ENCODE results near the gene SMARCAL1. TPM values are rescaled to one million over a fixed set of nuclear protein-coding genes. Genes with fewer than 3 reads are reported as not detected.

The SMARCAL1 gene
- polyA plus RNA-seq, 1 donor from 2014 or later, result 7.5 TPM

DNA sequence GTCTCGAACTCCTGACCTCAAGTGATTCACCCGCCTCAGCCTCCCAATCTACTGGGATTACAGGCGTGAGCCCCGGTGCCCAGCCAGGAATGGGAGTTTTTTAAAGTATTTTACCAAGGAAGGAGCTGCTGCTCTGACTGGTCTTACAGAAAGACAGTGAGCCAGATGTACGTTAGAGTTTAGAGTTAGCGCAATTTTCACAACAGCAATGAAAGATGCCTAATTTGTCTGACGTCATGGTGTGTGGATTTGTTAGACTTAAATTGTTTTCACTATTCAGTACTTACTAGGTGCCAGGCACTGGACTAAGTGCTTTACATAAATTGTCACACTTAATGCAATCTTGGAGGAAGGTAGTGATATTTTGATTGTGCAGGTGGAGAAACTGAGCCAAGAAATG is 74.0 kb downstream of the SMARCAL1 start:
- Histone ChIP-seq H3K27me3 (ENCODE audit: insufficient read depth, low read depth, low read length) (no peaks in the 10 kb centered on the region), H3K79me2 (replicated peaks; ENCODE audit: insufficient read depth, low read length) (no peaks in the 10 kb centered on the region), H3K4me2 (ENCODE audit: low read length) (no peak overlapping the region), H4K20me1 (ENCODE audit: insufficient read depth) (no peaks in the 10 kb centered on the region), H3K4me3 (ENCODE audit: low read length) (no peak overlapping the region), H2AFZ (ENCODE audit: low read depth, low read length) (no peak overlapping the region), H3K9me3 (ENCODE audit: low read length) (no peaks in the 10 kb centered on the region), H3K36me3 (ENCODE audit: insufficient read depth, low read length) (no peaks in the 10 kb centered on the region), H3K9ac (ENCODE audit: low read length) (no peak overlapping the region), H3F3A (ENCODE audit: insufficient read depth, low read length, poor library complexity, severe bottlenecking) (no peaks in the 10 kb centered on the region), H3K27ac (ENCODE audit: low read length) (no peak overlapping the region), H3K9me2 (ENCODE audit: insufficient read depth, low read length) (no peaks in the 10 kb centered on the region)
- no peak for TF ChIP-seq MXI1 (conservative IDR thresholded peaks at IDR 0.05; ENCODE audit: poor library complexity, severe bottlenecking)
- TF ChIP-seq TAF1 (IDR thresholded peaks at IDR 0.05; ENCODE audit: low read depth), result no peak
- TF ChIP-seq EZH2 (IDR thresholded peaks at IDR 0.05; ENCODE audit: borderline replicate concordance, insufficient read depth, low read length, poor library complexity, severe bottlenecking), result no peak
- TF ChIP-seq, protein P1, sequence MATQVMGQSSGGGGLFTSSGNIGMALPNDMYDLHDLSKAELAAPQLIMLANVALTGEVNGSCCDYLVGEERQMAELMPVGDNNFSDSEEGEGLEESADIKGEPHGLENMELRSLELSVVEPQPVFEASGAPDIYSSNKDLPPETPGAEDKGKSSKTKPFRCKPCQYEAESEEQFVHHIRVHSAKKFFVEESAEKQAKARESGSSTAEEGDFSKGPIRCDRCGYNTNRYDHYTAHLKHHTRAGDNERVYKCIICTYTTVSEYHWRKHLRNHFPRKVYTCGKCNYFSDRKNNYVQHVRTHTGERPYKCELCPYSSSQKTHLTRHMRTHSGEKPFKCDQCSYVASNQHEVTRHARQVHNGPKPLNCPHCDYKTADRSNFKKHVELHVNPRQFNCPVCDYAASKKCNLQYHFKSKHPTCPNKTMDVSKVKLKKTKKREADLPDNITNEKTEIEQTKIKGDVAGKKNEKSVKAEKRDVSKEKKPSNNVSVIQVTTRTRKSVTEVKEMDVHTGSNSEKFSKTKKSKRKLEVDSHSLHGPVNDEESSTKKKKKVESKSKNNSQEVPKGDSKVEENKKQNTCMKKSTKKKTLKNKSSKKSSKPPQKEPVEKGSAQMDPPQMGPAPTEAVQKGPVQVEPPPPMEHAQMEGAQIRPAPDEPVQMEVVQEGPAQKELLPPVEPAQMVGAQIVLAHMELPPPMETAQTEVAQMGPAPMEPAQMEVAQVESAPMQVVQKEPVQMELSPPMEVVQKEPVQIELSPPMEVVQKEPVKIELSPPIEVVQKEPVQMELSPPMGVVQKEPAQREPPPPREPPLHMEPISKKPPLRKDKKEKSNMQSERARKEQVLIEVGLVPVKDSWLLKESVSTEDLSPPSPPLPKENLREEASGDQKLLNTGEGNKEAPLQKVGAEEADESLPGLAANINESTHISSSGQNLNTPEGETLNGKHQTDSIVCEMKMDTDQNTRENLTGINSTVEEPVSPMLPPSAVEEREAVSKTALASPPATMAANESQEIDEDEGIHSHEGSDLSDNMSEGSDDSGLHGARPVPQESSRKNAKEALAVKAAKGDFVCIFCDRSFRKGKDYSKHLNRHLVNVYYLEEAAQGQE (IDR thresholded peaks at IDR 0.05; ENCODE audit: borderline replicate concordance), result no peak
- TF ChIP-seq POLR2AphosphoS5 (IDR thresholded peaks at IDR 0.05), result no peak
- no peak for TF ChIP-seq RAD21 (conservative IDR thresholded peaks at IDR 0.05)
- TF ChIP-seq EP300 (conservative IDR thresholded peaks at IDR 0.05; ENCODE audit: poor library complexity, severe bottlenecking), result no peak
- no peak for TF ChIP-seq SMC3 (conservative IDR thresholded peaks at IDR 0.05; ENCODE audit: poor library complexity)
- TF ChIP-seq CTCF (IDR thresholded peaks at IDR 0.05; ENCODE audit: poor library complexity, severe bottlenecking), result no peak

DNA sequence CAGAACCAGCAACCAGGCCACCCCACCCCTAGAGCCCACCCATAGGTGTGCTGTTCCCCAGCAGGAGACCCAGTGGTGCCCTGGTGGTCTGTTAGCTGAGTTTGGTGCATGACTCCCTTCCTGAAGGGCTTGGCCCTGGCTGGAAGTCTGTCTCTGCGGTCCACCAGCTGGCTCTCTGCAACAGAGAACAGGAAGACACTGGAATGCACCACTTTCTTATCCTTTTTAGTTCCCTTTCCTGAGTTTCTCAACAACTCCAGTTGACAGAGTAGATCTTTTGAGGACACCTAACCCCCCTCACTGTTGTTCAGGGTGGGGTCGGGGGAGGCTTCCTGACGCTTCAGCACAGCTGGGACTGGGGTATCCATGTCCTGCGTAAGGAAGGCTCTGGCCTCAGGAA is 74.4 kb downstream of the SMARCAL1 start:
- H3K27me3 ChIP-seq (ENCODE audit: insufficient read depth, low read depth, low read length), result no peaks in the 10 kb centered on the region
- no peak overlapping the region for H3K4me3 ChIP-seq (ENCODE audit: low read length)
- H3F3A ChIP-seq (ENCODE audit: insufficient read depth, low read length, poor library complexity, severe bottlenecking), result no peaks in the 10 kb centered on the region
- H2AFZ ChIP-seq (ENCODE audit: low read depth, low read length), result no peak overlapping the region
- H3K27ac ChIP-seq (ENCODE audit: low read length), result no peak overlapping the region
- H3K9ac ChIP-seq (ENCODE audit: low read length), result no peak overlapping the region
- H3K9me3 ChIP-seq (ENCODE audit: low read length), result no peaks in the 10 kb centered on the region
- no peaks in the 10 kb centered on the region for H4K20me1 ChIP-seq (ENCODE audit: insufficient read depth)
- no peaks in the 10 kb centered on the region for H3K79me2 ChIP-seq (replicated peaks; ENCODE audit: insufficient read depth, low read length)
- H3K9me2 ChIP-seq (ENCODE audit: insufficient read depth, low read length), result no peaks in the 10 kb centered on the region
- no peaks in the 10 kb centered on the region for H3K36me3 ChIP-seq (ENCODE audit: insufficient read depth, low read length)
- H3K4me2 ChIP-seq (ENCODE audit: low read length), result no peak overlapping the region
- TF ChIP-seq TAF1 (IDR thresholded peaks at IDR 0.05; ENCODE audit: low read depth) (no peak), SMC3 (conservative IDR thresholded peaks at IDR 0.05; ENCODE audit: poor library complexity) (no peak), EP300 (conservative IDR thresholded peaks at IDR 0.05; ENCODE audit: poor library complexity, severe bottlenecking) (no peak), EZH2 (IDR thresholded peaks at IDR 0.05; ENCODE audit: borderline replicate concordance, insufficient read depth, low read length, poor library complexity, severe bottlenecking) (no peak), POLR2AphosphoS5 (IDR thresholded peaks at IDR 0.05) (no peak), CTCF (IDR thresholded peaks at IDR 0.05; ENCODE audit: poor library complexity, severe bottlenecking) (no peak), RAD21 (conservative IDR thresholded peaks at IDR 0.05) (no peak), MXI1 (conservative IDR thresholded peaks at IDR 0.05; ENCODE audit: poor library complexity, severe bottlenecking) (no peak)
- TF ChIP-seq, protein P1 (IDR thresholded peaks at IDR 0.05; ENCODE audit: borderline replicate concordance), result no peak

Measured in neural cell (in vitro differentiated cells).